HuH-7.5 (cell line): Measurements from ENCODE around the gene VMP1.

Source experiments
- DNase-seq: peaks from one replicate; pipeline ENCODE4 v3.0.0; 2011; ENCODE audit warnings: low spot score

Gene VMP1

DNA sequence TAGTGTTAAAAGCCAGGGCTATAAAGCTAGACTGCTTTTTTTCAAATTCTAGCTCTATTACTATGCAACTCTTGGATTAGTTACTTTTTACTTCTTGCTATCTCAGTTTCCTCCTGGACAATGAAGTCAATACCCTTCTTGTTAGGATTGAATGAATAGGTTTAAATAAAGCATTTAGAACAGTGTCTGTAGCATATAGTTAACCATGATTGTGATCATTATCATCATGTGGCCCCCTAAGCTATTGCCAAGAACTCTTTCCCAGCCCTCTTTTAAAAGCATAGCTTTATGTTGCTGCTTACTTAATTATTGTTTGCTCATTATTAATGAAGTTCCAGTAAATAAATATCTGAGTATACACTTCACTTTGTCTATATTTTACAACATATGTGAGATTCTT is 4.5 kb downstream of the VMP1 start:
- DNase-seq, result no peak

DNA sequence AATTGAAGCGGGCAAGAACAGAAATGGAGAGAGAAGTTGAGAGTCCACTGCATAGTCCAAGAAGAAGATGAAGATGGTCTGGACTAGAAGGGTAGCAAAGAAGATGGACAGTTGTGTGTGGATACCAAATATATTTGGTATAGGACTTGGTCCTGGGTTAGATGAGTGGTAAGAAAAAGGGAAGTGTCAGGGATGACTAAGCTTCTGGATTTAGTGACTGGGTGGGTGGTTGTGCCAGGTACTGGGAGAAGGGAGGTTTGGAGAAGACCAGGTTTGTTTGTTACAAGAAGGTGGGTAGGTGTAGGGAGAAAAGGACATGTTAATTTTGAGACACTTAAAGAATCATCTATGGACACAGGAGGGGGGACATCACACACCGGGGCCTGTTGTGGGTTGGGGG is 5.4 kb downstream of the VMP1 start:
- DNase-seq, result no peak

DNA sequence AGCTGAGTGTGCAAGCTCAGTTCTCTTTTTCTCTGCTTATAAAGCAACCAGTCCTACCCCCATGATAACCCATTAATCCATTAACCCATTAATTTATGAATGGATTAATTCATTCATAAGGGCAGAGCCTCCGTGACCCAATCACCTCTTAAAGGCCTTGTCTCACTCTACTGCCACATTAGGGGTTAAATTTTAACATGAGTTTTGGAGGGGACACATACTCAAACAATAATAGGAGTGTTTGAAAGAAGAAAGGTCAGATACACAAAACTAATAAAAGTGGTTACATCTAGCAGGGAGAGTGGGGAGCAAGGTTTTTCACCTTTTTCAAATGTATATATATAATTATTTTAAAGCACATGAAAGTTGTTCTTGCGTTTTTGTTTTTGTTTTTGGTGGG is 6.8 kb downstream of the VMP1 start:
- no peak for DNase-seq

DNA sequence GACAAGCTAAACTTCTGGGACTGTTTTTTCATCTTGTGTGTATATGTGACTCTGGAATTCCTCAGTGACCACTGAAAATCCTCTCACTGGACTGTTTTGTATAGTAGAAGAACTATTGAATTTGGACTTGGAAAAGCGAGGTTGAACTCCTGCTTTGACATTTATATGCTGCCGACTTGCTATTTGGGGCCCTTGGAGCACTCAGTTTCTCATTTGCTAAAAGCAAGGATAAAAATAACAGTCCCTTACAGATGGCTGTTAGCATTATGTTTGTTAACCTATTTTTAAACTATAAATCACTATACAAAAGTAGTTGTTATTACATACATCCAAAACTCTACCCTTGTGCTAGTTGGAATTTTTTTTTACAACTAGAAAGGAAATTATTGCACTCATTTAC is 9.0 kb downstream of the VMP1 start:
- no peak for DNase-seq

DNA sequence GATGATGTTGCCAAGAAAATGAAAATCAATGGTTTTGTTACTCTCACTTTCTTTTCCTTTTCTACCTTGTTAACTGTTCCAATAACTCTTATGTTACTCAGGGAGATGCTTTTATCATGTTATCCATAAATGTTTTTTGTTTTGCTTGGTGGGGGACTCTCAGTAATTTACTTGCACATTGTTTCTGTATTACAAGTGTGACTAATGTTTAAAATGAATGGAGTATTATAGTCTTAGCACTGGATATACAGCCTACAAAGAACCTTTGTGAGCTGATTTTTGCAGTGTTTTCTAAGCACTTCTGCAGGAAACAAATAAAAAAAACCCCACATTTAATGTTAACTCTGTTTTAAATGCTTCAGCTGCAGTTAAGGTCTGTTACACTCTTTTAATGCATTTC is 12.1 kb downstream of the VMP1 start:
- no peak for DNase-seq

DNA sequence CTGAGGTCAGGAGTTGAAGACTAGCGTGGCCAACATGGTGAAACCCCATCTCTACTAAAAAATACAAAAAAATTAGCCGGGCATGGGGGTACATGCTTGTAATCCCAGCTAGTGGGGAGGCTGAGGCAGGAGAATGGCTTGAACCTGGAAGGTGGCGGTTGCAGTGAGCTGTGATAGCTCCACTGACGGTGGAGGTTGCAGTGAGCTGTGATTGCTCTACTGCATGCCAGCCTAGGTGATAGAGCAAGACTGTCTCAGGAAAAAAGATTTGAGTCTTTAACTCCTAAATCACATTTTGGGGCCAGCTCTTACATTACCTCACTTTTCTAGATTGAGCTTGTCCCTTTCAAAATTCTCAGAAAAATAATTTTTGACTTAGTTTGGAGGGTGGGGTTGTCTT is 15.2 kb downstream of the VMP1 start:
- DNase-seq, result no peak

DNA sequence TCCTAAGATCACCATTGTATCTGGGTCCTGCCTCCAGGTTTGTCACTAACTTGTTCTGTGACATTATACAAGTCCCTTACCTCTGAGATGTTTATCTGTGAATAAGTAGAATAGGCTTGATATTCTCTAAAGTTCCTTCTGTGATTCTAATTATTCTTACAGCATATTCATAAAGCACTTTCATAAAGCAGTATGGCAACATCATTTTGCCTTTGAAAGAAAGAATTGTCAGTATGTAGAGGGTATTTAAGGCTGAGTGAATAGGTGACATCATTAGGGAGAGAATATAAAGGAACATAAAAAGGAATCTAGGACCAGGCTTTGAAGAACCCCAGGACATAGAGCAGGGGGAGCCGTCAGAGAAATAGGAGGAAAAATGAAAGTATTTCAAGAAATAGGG is 15.6 kb downstream of the VMP1 start:
- no peak for DNase-seq

DNA sequence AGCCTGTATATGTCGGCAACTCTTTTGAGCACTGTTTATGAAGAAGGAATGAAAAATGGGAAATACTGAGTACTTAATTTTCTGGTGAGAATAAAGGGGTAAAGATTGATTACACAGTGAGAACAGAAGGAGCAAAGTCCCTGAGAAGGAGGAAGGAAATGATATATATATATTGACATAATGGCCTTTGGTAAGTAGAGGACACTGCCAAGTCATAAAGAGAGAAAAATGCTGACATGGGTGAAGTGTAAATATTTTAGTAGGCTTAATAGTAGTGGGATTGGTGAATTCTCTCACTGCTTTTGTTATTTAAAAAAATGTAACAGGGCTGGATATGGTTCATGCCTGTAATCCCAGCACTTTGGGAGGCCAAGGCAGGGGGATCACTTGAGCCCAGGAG is 16.2 kb downstream of the VMP1 start:
- no peak for DNase-seq

DNA sequence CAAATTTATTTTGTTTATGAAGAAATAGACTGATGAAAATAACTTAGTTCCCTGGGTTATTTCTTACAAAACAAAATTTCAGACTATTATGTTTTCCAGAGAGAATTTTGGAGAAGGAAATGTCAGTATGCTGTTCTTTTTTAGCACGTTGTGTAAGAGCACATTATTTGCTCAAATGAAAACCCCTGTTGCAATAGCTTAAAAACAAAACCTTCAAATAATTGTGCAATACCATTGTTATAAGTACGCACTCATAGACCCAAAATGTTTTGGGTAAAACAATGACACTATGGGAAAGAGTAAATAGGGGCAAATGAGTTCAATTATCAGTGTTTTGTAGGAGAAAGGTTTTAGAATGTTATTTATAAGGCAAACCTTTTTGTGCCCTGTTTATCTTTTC is 18.2 kb downstream of the VMP1 start:
- no peak for DNase-seq

DNA sequence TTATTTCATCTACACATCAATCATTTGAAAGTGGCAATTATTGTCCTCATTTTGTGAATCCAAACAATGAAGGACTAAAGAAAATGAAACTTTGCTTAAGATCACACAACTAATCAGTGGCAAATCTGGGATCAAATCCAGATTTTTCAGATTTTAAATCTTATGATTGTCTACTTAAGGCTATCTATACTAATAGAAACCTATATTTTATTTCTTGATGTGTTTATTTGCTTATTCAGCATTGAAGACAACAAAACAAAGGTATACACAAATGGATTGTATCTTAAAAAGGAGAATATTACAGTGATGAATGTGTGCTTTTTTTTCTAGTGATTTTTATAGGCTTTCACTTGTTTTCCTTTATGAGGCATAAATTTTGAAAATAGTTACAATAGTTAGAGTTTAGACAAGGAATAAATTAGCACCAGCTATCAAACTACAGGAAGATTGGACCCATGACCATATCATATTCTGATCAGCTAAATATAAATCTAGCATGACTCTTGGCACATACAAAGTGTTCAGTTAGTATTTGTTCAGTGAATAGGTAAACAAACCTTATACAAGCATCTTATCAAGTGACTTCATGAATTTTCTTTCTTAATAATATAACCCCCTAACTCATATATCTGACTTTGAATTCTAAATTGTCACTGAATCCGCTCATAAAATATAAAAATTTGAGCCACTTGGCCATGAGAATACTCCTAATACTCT is 20.5 kb downstream of the VMP1 start:
- no peak for DNase-seq

DNA sequence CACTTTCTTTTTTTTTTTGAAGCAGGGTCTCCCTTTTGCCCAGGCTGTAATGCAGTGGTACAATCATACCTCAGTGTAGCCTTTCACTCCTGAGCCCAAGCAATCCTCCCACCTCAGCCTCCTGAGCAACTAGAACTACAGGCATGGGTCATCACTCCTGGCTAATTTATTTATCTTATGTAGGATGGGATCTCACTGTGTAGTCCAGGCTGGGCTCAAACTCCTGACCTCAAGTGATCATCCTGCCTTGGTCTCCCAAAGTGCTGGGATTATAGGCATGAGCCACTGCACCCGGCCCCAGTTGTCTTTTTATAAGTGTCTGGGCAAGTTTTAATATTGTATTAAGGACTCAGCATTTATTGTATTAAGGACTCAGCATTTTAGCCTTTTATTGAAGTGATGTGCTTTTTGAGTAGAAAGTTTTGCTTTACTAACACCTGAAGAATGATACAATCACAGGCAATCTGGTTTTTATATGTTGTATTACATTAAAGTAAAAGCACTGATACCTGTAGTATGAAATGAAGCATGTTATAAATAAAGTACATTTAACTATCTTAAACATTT is 22.9 kb downstream of the VMP1 start:
- no peak for DNase-seq

DNA sequence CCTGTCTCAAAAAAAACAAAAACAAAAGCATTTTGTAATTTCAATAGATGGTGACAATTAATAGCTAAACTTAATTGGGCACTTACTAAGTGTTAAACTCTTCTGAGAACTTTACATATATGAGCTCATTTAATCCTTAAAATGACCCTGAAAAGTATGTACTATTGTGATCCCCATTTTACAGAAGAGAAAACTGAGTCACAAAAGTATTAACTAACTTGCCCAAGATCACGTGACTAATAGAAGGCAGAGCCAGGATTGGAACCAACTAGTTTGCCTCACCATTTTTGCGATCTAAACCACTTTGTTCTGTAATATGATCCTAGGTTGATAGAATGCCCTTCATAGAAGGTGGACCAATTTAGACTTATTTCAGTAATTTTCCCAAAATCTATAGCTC is 26.2 kb downstream of the VMP1 start:
- DNase-seq, result no peak

DNA sequence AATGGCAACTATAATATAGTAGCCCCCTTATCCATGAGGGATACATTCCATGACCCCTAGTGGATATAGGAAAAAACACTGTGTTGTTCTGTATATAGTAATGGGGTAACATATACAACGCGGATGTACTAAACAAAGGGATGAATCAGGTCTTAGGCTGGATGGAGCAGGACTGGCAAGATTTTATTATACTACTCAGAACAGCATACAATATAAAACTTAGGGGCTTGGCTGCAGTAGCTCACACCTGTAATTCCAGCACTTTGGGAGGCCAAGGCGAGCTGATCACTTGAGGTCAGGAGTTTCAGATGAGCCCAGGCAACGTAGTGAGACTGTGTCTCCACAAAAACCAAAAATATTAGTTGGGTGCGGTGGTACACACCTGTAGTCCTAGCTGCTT is 26.8 kb downstream of the VMP1 start:
- DNase-seq, result no peak

DNA sequence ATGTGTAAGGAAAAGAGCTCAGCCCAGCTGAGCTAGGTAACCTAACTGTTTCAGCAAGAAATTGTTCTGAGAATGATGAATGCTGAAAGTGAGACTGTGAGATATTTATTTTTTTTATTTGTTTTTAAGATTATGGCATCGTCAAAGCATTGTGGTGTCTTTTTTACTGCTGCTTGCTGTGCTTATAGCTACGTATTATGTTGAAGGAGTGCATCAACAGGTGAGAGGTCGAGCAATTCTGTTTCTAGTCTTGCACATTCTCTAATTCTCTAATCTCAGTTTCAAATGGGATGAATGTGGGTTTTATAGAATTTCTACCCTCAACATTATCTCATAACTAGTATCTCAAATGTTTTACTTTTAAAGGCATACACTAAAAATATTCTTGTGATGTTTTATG is 29.9 kb downstream of the VMP1 start:
- no peak for DNase-seq

DNA sequence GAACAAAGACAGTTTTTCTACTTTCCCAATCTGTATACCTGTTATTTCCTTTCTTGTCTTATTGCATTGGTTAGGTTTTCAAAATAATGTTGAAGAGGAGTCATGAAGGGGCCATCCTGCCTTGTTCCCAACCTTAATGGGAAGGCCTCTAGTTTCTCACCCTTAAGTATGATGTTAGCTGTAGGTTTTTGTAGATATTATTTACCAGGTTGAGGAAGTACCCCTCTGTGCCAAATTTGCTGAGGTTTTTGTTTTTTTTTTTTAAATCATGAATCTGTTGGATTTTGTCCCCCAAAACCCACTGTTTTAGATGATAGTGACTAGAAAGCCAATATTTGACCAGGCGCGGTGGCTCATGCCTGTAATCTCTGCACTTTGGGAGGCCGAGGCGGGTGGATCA is 36.4 kb downstream of the VMP1 start:
- DNase-seq, result no peak

DNA sequence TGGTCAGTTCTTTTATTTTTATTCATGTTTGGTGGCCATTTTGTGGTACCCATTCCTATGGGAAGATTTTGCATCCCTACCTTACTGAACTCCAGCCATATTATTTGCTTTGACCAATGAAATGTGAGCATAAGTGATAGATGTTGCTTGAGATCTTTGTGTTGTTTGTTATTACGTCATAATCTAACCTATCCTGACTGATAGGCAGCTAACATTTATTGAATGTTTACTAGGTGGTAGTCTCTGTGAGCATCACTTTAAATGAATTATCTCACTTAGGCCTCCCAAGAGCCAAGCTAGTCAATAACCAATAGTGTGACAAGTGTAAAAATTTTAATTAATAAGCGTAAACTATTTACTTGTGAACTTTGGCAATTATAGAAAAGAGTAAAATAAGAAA is 37.6 kb downstream of the VMP1 start:
- no peak for DNase-seq

DNA sequence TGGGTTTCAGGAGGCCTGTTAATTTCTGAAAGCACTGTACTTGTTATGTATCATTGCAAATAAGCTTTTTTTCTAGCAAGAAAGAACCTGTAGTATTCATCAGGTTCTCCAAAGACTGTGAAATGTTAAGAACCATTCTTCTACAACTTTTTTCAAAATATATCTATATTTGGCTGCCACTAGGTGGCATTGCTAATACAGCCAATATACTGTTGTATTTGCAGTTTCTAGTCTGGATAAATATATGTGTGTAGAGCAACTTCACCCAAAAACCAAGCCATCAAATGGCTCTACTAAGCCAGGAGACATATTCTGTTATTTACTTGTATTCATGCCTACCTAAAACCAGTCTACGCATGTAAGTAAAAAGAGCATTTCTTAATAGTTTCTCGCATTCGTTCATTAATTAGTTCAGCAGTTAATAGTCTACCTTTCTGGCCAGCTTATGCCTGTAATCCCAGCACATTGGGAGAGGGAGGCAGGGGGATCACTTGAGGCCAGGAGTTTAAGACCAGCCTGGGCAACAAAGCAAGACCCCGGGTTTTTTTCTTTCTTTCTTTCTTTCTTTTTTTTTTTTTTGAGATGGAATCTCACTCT is 39.5 kb downstream of the VMP1 start:
- DNase-seq, result peak; percentile 11

DNA sequence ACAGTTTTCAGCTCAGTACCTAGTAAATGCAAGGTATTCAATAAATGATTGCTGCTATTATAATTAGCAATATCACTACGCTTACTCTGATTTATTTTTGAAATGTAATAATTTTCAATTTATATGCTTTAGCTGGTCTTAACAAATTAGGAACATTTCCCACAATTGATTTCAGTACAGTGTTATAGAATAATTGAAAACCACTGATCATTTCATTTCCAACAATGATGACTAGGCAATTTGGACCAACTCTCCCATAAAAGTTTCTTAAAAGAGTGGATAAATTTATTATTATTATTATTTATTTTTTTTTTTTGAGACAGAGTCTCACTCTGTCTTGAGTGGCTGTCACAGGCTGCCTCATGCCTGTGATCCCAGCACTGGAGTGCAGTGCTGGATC is 41.1 kb downstream of the VMP1 start:
- no peak for DNase-seq

DNA sequence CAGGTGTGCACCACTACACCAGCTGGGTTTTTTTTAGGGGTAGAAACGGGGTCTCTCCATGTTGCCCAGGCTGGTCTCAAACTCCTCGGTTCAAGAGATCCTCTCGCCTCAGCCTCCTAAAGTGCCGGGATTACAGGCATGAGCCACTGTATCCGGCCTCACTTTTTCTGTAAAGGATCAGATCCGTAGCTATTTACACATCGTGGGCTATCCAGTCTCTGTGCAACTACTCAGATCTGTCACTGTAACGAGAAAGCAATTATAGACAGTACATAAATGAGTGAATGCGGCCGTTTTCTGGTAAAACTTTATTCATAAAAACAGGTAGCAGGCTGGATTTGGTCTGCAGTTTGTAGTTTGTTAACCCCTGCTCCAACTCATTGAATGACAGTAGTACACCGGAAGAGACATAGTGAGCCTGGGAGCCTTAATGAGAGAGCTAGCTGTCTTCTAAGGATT is 44.5 kb downstream of the VMP1 start:
- DNase-seq, result no peak

DNA sequence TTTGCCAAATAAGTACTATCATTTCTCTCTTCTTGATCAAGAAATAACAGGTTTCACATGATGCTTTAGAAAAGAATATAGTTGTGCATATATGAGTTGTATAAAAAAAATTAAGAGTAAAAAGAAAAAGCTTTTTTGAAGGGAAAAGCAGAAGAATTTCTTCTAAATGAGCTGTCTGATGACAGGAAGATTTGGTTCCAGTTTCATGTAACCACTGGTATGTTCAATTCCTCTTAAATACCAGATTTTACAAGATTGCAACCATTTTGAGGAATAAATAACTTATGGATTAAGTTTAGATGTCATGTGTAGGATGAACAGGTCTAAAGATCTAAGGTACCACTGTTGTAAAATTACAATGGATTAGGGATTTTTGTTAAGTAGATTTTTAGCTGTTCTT is 45.0 kb downstream of the VMP1 start:
- DNase-seq, result no peak

DNA sequence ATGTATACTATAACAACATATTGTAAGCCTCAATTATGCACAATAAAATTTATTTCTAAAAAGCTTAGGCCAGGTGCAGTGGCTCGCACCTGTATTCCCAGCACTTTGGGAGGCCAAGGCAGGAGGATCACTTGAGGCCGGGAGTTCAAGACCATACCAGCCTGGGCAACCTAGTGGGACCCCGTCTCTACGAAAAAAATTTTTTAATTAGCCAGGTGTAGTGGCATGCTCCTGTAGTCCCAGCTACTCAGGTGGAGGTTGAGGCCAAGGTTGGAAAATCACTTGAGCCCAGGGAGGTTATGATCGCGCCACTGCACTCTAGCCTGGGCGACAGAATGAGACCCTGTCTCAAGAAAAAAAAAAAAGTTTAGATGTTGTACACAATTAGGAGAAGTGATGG is 45.5 kb downstream of the VMP1 start:
- DNase-seq, result no peak

DNA sequence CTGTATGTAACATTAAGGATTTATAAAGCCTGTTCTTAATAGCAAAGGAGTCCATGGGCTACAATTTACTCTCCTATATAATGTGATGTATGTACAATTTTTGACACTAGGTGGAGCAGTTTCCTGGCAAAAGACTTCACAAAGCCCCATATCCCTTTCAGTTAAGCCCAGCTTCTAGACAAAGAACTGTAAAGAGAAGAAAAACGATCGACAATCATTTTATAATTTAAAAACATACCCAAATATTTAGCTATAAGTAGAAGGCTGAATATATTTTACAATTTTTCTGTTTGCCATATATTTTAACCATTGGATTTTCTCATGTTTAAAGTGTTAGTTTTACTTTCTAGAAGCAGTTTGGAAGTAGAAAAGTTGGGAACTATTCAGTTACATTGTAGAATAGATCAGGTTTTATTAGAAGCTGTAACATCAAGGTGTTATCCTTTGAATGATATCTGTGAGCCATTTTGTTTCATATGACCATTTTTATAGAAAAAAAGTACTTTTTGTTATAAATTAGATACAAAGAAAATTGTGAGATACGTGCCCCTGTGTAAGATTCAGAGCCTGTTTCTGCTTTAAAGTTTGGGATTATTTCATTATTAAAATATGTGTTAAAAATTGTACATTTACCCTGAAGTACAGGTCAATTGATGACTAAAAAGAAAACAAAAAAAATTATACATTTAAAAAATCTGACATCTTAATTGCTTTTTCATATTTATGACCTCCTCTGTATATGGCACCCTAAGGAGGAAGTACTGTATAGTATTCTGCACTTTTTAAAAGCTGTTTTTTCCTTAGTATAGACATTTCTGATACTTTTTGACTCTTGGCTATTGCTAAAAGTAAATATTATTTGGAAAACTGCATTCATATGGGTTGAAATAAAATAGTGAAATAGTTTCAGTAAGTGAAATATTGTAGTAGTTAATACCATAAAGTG is 46.3 kb downstream of the VMP1 start:
- peak; percentile 58 for DNase-seq

DNA sequence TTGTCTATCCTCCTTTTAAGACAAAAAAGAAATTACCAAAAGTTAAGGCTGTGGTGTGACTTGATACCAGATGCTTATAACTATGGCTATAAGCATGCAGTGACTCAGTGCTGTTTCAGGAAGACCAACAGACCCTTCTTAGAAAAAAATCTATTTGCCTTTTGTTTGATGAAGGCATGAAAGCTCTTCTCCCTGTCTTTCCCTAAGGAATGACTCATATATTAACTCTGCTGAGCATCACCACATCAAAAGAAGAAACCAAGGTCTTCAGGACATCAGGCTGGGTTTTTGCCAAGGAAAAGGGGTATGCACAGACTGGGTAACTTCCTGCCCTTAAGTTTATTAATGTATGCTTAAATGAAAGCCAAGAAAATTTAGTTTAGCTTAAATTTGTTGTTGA is 47.1 kb downstream of the VMP1 start:
- DNase-seq, result no peak
